ENCODE data around the gene KLHL1.

DNA sequence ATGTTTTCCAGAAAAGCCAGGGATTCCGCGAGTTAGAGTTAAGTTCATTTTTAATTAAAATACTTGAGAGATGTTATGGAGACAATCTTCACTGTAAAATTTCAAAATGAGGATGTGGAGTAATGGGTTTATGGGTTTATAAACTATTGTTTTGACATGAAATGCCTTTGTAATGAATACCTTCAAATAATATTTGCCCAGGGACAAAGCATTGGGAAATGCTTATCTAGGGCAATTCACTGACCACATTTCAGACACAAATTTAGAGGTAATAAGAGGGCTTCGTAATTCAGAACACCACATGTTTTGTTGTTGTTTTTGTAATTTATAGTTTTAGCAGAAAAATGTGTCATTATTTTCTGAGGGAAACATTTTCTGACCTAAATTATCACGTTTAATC, 241.7 kb downstream of the KLHL1 start:
- TF ChIP-seq POLR2AphosphoS5 (IDR thresholded peaks at IDR 0.05; ENCODE audit: insufficient read depth in 1 of 2, low read depth in 1 of 2) (no peak), CTCF (IDR thresholded peaks at IDR 0.05) (no peak), POLR2A (IDR thresholded peaks at IDR 0.05) (no peak)

Measured in vagina (tissue), 2 donors.